Choroid plexus epithelial cell (primary cell): ENCODE data around the gene LIMS1.
"Not testable (repeated sequence)": the region's sequence is repeated elsewhere in the genome, so short reads cannot be mapped to it uniquely, and the experiment has no call there.

Experiments used
- DNase-seq: peaks from one replicate; pipeline ENCODE4 v3.0.0-alpha.2; 2010; ENCODE audit warnings: low read depth
- H3K4me3 ChIP-seq: 2 replicates; pipeline ENCODE4 v1.5.1; 2011; ENCODE audit warnings: low read depth, mild to moderate bottlenecking, control low read depth, low read length, moderate library complexity
- TF ChIP-seq, protein P1 (sequence below): conservative IDR thresholded peaks from 2 replicates; pipeline ENCODE4 v1.5.1; 2011; ENCODE audit warnings: low read depth, mild to moderate bottlenecking, control low read depth, inconsistent platforms, low read length, moderate library complexity

The LIMS1 gene, protein sequence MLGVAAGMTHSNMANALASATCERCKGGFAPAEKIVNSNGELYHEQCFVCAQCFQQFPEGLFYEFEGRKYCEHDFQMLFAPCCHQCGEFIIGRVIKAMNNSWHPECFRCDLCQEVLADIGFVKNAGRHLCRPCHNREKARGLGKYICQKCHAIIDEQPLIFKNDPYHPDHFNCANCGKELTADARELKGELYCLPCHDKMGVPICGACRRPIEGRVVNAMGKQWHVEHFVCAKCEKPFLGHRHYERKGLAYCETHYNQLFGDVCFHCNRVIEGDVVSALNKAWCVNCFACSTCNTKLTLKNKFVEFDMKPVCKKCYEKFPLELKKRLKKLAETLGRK

DNA sequence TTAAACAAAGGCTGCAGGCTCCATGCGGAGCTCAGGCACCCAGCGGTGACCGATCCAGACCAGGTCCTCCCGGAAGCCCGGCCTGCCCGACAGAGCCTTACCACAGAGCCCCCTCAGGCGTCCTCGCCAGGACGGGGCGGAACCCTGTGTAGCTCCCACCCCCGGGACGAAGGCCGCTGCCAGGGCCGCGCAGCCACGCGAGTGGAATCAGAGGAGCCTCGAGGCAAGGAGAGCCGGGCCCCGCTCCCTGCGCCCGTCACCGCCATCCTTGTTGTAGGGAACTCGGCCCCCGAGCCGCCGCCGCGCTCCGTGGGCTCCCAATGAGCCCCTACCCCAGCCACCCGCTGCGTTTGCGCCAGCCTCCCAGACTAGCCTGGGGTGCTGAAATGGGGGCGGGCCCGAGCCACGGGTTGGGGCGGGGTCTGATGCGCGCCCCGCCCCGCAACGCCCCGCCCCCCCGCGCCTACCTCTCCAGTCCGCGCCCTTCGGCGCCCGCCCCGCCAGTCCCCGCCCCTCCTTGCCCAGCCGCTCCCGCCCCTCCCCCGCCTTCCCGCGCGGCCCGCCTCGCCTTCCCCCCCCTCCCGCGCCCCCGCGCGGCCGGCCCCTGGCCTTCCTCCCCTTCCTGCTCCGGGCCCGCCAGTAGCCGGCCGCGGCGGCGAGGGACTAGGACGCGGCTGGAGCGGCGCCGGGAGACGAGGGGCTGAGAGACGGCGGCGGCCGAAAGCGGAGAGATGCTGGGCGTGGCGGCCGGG is at the start of gene LIMS1:
Gene LIMS1 (plus strand): TSS at position 639 of the 752 bp plus-strand sequence. CDS start 93 bp downstream, at position 732.
- peak; percentile 91 for DNase-seq
- TF ChIP-seq, protein P1, sequence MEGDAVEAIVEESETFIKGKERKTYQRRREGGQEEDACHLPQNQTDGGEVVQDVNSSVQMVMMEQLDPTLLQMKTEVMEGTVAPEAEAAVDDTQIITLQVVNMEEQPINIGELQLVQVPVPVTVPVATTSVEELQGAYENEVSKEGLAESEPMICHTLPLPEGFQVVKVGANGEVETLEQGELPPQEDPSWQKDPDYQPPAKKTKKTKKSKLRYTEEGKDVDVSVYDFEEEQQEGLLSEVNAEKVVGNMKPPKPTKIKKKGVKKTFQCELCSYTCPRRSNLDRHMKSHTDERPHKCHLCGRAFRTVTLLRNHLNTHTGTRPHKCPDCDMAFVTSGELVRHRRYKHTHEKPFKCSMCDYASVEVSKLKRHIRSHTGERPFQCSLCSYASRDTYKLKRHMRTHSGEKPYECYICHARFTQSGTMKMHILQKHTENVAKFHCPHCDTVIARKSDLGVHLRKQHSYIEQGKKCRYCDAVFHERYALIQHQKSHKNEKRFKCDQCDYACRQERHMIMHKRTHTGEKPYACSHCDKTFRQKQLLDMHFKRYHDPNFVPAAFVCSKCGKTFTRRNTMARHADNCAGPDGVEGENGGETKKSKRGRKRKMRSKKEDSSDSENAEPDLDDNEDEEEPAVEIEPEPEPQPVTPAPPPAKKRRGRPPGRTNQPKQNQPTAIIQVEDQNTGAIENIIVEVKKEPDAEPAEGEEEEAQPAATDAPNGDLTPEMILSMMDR = no peak
- H3K4me3 ChIP-seq = peak within 1 kb of the TSS; percentile 69

DNA sequence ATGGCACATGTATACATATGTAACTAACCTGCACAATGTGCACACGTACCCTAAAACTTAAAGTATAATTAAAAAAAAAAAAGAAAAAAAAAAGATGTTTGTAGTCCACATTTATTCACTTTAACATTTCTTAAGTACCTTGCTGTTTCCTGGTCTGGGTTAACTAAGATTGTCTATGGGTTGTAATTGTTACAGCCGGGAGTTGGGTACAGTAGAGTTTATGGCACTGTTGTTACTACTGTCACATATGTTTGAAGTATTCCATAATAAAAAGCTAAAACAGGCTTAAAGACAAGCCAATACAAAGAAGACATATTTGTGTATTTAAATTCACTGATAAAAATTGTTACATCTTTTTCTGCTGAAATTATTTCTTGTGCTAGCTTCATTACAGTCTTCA is 49.0 kb upstream of the LIMS1 start:
- DNase-seq = no peak
- H3K4me3 ChIP-seq = no peak overlapping the region
- TF ChIP-seq, protein P1 = no peak

DNA sequence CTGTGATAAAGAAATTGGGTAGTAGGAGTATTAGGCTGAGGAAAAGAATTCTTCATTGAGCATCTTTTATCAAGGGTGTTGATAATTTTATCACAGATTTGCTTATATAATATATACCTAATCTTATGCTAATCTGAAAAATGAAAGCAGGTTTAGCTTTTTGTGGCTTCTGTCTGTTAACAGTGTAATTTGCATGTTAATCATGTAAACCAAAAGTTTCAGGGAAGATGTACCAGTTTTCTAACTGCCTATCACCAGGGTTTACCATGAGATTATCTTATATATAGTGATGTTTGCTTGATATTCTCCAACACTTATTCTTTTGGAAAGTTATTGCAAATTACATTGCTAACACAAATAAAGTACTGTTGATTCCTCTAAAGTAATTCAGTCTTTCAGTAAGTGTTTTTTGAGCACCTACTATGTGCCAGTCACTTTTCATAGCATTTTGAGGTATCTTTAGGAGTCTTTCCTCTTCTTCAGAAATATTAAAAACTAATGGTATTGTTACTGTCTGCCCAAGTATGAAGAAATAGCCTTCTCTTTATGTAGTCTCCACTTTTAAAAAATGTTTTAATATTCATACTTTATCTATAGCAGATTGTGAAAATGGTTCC is 43.7 kb upstream of the LIMS1 start:
- DNase-seq = no peak
- TF ChIP-seq, protein P1 = no peak

DNA sequence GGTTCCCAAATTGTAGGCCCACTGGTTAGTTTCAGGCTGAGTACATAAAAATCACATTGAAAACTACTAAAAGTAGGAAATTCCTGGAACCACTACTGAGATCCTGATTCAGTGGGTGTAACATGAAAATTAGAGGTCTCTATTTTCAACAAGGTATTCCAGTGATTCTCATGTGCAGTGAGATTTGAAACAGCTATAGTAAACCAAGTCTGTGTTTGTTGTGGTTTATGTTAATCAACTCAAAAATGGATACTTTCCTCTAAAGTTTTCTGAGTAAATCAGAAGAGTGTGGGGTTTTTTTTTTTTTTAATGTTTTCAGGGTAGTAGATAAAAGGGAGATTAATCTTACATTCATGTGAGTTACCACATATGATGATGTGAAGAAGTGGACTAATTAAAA is 42.4 kb upstream of the LIMS1 start:
- H3K4me3 ChIP-seq = no peak overlapping the region
- DNase-seq = peak; percentile 7
- TF ChIP-seq, protein P1 = no peak

More for the DNA sequence above, 43.7 kb upstream of the LIMS1 start:
- no peak overlapping the region for H3K4me3 ChIP-seq

DNA sequence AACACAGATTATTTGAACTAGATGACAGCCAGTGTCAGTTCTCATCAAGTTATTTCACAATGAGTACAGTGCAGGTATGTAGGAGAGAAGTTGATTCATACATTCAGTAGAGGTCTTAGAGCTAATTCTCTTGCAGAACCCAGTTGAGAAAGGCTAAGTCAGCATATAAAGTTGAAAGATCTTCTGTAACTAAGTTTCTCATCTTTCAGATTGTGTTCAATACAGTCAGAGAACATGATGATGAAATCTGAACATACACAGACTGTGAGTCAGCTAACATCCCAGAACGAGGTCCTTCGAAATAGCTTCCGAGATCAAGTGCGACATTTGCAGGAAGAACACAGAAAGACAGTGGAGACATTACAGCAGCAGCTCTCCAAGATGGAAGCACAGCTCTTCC is 41.9 kb upstream of the LIMS1 start:
- H3K4me3 ChIP-seq = no peak overlapping the region
- peak; percentile 98 for DNase-seq
- TF ChIP-seq, protein P1 = peak; percentile 39

DNA sequence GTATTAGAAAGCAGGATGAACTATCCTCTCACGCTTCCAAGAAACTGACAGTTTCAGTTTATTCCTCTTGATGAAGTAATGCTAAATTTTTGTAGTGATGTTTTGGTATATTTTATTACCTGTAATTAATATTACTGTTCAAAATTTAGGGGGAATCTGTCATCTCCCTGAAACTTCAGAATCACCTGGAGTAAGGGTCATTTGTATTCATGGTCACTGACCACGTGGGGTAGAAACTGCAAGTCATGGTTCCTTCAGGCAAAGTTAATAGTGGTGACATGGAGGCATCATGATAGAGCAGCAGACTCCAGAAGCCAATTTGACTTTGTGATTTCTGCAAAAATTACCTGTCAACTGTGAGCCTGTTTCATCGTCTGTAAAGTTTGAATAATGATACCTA is 38.1 kb upstream of the LIMS1 start:
- not testable (repeated sequence) for DNase-seq, H3K4me3 ChIP-seq

DNA sequence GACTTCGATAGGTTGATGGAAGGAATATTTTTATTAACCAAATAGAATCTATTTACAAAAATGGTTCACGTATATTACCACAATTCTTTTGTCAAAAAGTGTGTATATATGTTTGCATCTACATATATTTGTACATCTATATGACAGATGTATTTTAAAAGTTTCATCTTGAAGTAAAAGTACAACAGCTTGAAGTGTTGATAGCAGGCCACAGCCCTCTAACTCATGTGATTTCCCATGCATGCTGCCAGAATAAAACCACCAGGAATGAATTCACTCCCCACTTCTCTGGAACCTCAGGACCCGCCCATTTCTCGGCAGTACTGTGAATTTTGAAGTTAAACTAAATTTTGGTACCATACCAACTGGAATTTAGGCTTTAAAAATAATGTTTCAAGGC is 26.6 kb upstream of the LIMS1 start:
- not testable (repeated sequence) for H3K4me3 ChIP-seq
- peak; percentile 66 for DNase-seq

DNA sequence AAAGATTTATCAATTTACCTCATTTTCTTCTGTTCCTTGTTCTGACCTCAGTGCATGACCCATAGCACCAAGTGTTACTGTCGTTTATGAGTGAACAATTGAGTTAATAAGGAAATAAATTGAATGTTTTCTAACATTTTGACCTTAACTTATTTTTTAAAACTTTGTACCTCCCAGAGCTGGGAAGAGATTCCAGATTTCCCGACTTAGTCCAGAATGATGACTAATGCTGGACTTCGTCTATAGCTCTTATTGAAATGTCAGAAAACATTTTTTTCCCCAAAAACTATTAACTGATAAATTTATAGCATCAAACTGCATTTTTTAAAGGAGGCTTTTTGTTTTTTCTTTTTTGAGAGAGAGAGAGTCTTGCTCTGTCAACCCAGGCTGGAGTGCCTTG is 21.8 kb upstream of the LIMS1 start:
- not testable (repeated sequence) for DNase-seq, H3K4me3 ChIP-seq

DNA sequence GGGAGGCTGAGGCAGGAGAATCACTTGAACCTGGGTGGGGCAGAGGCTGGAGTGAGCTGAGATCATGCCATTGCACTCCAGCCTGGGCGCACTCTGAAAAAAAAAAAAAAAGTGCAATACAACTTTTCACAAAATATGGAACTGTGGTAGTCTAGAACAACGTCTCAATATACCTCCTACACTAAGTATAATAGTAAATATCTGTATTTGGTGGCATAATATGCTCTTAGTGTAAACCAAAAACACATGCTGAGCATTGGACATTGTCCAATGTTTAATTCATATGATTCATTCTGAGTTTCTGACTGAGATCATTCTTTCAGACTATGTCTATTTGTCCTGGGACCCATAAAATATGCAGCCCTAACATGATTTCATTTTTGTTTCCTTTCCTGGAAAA is 19.8 kb upstream of the LIMS1 start:
- not testable (repeated sequence) for H3K4me3 ChIP-seq

DNA sequence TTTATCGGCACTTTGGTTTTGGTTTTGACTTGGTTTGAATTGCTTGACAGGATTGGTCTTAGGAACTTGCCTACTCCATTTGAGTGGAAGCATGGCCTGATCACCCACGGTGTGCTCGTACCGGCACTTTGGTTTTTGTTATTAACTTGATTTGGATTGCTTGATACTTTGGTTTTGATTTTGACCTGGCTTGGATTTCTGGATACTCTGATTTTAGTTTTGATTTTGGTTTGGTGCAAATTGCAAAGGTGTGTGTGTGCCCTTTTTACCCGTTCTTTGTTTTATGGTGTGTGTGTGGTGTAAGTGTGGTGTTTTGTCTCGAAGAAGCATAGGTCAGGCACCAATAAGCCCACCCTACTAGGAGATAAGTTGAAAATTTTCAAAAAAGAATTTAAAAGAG is 9.6 kb upstream of the LIMS1 start:
- H3K4me3 ChIP-seq, DNase-seq: not testable (repeated sequence)

More for the DNA sequence above, 19.8 kb upstream of the LIMS1 start:
- DNase-seq = not testable (repeated sequence)

DNA sequence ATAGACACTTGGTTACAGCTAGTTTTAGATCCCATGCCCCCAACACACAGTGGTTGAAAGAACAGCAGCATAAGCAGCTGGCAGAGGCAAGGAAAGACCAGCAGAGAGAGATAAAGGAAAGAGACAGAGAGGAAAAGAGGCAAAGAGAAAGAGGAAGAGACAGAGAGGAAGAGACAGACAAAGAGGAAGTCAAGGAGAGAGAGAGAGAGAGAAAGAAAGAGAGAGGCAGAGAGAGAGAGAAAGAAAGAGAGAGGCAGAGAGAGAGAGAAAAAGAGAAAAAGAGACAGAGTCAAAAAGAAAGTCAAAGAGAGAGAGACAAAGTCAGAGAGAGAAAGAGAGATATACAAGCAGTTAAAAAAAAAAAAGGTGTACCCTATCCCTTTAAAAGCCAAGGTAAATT is 9.0 kb upstream of the LIMS1 start:
- not testable (repeated sequence) for H3K4me3 ChIP-seq, DNase-seq
